Measurements from ENCODE around the gene NRAP. TPM values are rescaled to one million over a fixed set of nuclear protein-coding genes. Genes with fewer than 3 reads are reported as not detected.

The NRAP gene
- total and polyA plus RNA-seq, 10 of the 15 experiments (the other 5 are each of a cell fraction or from before 2014, with no cell fraction given): not detected

GRCh38 chr10:113619401-113619800 lies 44.4 kb downstream of the NRAP start:
- no peak overlapping the region for H3K4me2 ChIP-seq (ENCODE audit: control insufficient read depth, insufficient read depth)
- no peaks in the 10 kb centered on the region for H4K20me1 ChIP-seq (ENCODE audit: control insufficient read depth, insufficient read depth)
- no peak overlapping the region for H3K9ac ChIP-seq (ENCODE audit: control insufficient read depth, insufficient read depth, low read length)
- no peaks in the 10 kb centered on the region for H3K4me1 ChIP-seq (ENCODE audit: control insufficient read depth, insufficient read depth, low read length)
- FAIRE-seq (no peak), DNase-seq (ENCODE audit: low read depth, low spot score) (no peak), ATAC-seq (no peak)
- CTCF ChIA-PET: no interaction called here
- POLR2A ChIA-PET: no interaction called here
- no peak overlapping the region for H3K4me3 ChIP-seq
- no peaks in the 10 kb centered on the region for H3K9me3 ChIP-seq (replicated peaks; ENCODE audit: control insufficient read depth, insufficient read depth, low read length)
- WGBS (ENCODE audit: insufficient coverage, insufficient replicate concordance, low lambda C conversion rate, missing lambda C conversion rate): 36% methylated on average over 1 of the region's 1 CpG
- H3K36me3 ChIP-seq (ENCODE audit: control insufficient read depth in 2 of 2, insufficient read depth in 2 of 2, low read length in 1 of 2): no peaks in the 10 kb centered on the region
- intact Hi-C loops (cut with micrococcal nuclease; ENCODE audit: unreplicated experiment) (no loop called here), in situ Hi-C loops (cut with MboI) (no loop called here)
- TF ChIP-seq NR2C2 (IDR thresholded peaks at IDR 0.05; ENCODE audit: borderline replicate concordance, control insufficient read depth, insufficient read length, low read depth): no peak
- TF ChIP-seq POLR2AphosphoS5 (IDR thresholded peaks at IDR 0.05; ENCODE audit: low read length): no peak
- TF ChIP-seq RCOR1 (conservative IDR thresholded peaks at IDR 0.05; ENCODE audit: low read depth, low read length): no peak
- no peak for TF ChIP-seq RFX5 (IDR thresholded peaks at IDR 0.05; ENCODE audit: low read depth, low read length)
- TF ChIP-seq NFYB (IDR thresholded peaks at IDR 0.05; ENCODE audit: insufficient read depth, low read depth, low read length): no peak
- TF ChIP-seq BCL11A (IDR thresholded peaks at IDR 0.05; ENCODE audit: low read depth, low read length): no peak
- no peak for TF ChIP-seq WRNIP1 (IDR thresholded peaks at IDR 0.05; ENCODE audit: borderline replicate concordance, low read depth, low read length)
- TF ChIP-seq POLR2A (IDR thresholded peaks at IDR 0.05; ENCODE audit: low read depth, low read length): no peak
- no peak for TF ChIP-seq HDAC6 (IDR thresholded peaks at IDR 0.05; ENCODE audit: unreplicated experiment)
- no peak for TF ChIP-seq RBBP5 (conservative IDR thresholded peaks at IDR 0.05)
- SMC1A ChIA-PET (ENCODE audit: uncharacterized antibody, unreplicated experiment): no interaction called here
- no peak overlapping the region for H3K27ac ChIP-seq (ENCODE audit: control insufficient read depth, insufficient read depth)
- BruUV-seq (replicated peaks): no TSS peak
- peaks cover 2 to 5% of the 10 kb centered on the region in 2 experiments; a peak in 3 of 4 replicates for H3K27me3 ChIP-seq (replicated peaks in 1 of 2; ENCODE audit: control insufficient read depth in 2 of 2, insufficient read depth in 2 of 2, low read length in 1 of 2)
- H3K79me2 ChIP-seq (ENCODE audit: control insufficient read depth, insufficient read depth, low read length): no peaks in the 10 kb centered on the region
- no peak overlapping the region for H2AFZ ChIP-seq (ENCODE audit: control insufficient read depth, low read depth, low read length)
- RAD21 ChIA-PET (ENCODE audit: unreplicated experiment): no interaction called here

GRCh38 chr10:113618338-113618737 lies 45.5 kb downstream of the NRAP start:
- Histone ChIP-seq H3K4me3 (no peak overlapping the region), H3K9ac (ENCODE audit: control insufficient read depth, insufficient read depth, low read length) (no peak overlapping the region), H3K27ac (ENCODE audit: control insufficient read depth, insufficient read depth) (no peak overlapping the region), H4K20me1 (ENCODE audit: control insufficient read depth, insufficient read depth) (no peaks in the 10 kb centered on the region), H3K4me1 (ENCODE audit: control insufficient read depth, insufficient read depth, low read length) (no peaks in the 10 kb centered on the region), H2AFZ (ENCODE audit: control insufficient read depth, low read depth, low read length) (no peak overlapping the region), H3K9me3 (replicated peaks; ENCODE audit: control insufficient read depth, insufficient read depth, low read length) (no peaks in the 10 kb centered on the region), H3K79me2 (ENCODE audit: control insufficient read depth, insufficient read depth, low read length) (no peaks in the 10 kb centered on the region), H3K27me3 (replicated peaks in 1 of 2; ENCODE audit: control insufficient read depth in 2 of 2, insufficient read depth in 2 of 2, low read length in 1 of 2) (peaks cover 2 to 5% of the 10 kb centered on the region in 2 experiments; a peak in 3 of 4 replicates), H3K4me2 (ENCODE audit: control insufficient read depth, insufficient read depth) (no peak overlapping the region), H3K36me3 (ENCODE audit: control insufficient read depth in 2 of 2, insufficient read depth in 2 of 2, low read length in 1 of 2) (no peaks in the 10 kb centered on the region)
- in situ Hi-C loops (cut with MboI) (no loop called here), intact Hi-C loops (cut with micrococcal nuclease; ENCODE audit: unreplicated experiment) (no loop called here)
- DNase-seq (ENCODE audit: low read depth, low spot score): no peak
- TF ChIP-seq CEBPB (IDR thresholded peaks at IDR 0.05; ENCODE audit: borderline replicate concordance in 1 of 2, low read depth in 2 of 2, low read length in 2 of 2) (no peak), FOXK2 (IDR thresholded peaks at IDR 0.05) (no peak), CHD2 (IDR thresholded peaks at IDR 0.05; ENCODE audit: borderline replicate concordance, low read depth, low read length) (no peak)
- no peak for ATAC-seq
- ChIA-PET POLR2A (no interaction called here), RAD21 (ENCODE audit: unreplicated experiment) (no interaction called here), SMC1A (ENCODE audit: uncharacterized antibody, unreplicated experiment) (no interaction called here), CTCF (interaction anchor here (0.6 kb wide), 1 partner anchor 9 kb away, joined by 4 read pairs; no protein-coding TSS in a partner anchor)
- no TSS peak for BruUV-seq (replicated peaks)
- no peak for FAIRE-seq
- 38% methylated on average over 7 of the region's 7 CpGs for WGBS (ENCODE audit: insufficient coverage, insufficient replicate concordance, low lambda C conversion rate, missing lambda C conversion rate)

Measured in GM12878 (cell line).